ENCODE measurements around the gene IL17REL.
A peak's percentile ranks its signal among the peaks of the same experiment; 100 is the strongest.
"Not testable (repeated sequence)": the region's sequence is repeated elsewhere in the genome, so short reads cannot be mapped to it uniquely, and the experiment has no call there.

Gene IL17REL

DNA sequence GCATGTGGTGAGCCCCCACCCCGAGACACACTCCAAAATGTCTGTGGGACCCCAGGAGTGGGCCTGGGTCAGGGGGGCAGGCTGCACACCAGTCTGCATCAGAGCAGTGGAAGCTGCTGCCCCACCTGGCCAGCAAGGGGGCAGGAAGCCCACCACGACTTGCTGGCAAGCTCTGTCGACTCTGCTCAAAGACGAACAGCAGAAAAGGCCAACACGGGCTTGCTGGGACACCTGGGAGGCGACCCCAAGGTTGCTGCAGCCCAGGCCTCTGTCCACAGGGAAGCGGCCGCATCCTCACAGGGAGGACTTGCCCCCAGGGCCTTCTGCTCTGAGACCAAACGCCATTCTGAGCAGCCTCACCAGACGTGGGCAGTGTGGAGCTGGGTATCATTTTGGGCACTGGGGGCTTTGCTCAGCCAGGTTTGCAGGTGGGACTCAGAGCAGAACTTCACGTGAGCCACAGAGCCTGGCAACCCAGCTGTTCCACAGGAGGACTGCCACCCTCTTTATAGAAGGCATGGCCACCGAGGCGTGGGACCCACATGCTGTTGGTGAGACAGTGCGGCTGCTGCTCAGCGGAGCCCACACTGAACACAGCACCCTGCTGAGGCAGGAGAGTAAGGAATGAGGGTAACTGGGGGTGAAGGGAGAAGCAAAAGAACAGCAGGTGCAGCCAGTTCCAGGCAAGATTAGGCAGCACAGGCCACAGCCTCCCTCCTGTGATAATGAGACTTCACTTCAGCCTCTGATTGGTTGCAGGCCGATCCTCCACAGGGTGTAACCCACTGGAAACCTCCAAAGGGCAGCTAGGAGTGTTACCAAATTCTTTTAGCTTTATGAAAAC is 11.0 kb downstream of the IL17REL start:
- no peak for ATAC-seq

GRCh38 chr22:50000587-50001387 is 11.8 kb downstream of the IL17REL start:
- ATAC-seq: no peak

- ATAC-seq: no peak
These were observed 12.5 kb downstream of the IL17REL start for GRCh38 chr22:49999946-50000586.

GRCh38 chr22:49999063-49999945 is 13.3 kb downstream of the IL17REL start:
- peak in 1 of 2 donors; percentile 14 for ATAC-seq

DNA sequence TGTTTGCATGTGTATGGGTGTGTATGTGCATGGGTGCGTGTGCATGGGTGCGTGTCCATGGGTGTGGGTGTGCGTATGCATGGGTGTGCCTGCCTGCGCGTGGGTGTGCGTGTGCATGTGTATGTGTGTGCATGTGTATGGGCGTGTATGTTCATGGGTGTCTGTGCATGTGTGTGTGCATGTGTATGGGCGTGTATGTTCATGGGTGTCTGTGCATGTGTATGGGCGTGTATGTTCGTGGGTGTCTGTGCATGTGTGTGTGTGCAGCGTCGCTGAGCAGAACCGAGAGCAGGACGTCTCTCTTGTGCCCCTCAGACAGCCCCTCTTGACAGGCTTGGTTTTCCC is 13.9 kb downstream of the IL17REL start:
- ATAC-seq: no peak

GRCh38 chr22:49997932-49998717 is 14.4 kb downstream of the IL17REL start:
- ATAC-seq: no peak

GRCh38 chr22:49997251-49997599 is 15.3 kb downstream of the IL17REL start:
- no peak for ATAC-seq

GRCh38 chr22:49996518-49997250 is 15.9 kb downstream of the IL17REL start:
- no peak for ATAC-seq

GRCh38 chr22:49996119-49996517 is 16.4 kb downstream of the IL17REL start:
- no peak for ATAC-seq

- no peak for ATAC-seq
These were observed 17.0 kb downstream of the IL17REL start for GRCh38 chr22:49995361-49996118.

DNA sequence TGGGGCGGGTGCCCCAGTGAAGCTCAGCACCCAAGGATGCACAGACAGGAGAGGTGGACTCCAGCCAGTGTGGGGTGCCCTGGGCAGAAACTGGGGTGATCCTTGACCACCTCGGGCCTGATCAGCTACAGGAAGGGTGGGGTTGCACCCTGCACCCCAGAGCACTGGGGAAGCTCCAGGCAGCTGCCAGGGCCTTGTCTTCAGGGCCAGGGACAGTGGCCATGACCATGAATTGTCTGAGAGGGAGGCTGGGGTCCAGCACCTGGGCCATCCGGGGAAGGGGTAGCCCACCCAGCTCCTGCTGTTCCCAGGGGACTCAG is 17.6 kb downstream of the IL17REL start:
- ATAC-seq: no peak

DNA sequence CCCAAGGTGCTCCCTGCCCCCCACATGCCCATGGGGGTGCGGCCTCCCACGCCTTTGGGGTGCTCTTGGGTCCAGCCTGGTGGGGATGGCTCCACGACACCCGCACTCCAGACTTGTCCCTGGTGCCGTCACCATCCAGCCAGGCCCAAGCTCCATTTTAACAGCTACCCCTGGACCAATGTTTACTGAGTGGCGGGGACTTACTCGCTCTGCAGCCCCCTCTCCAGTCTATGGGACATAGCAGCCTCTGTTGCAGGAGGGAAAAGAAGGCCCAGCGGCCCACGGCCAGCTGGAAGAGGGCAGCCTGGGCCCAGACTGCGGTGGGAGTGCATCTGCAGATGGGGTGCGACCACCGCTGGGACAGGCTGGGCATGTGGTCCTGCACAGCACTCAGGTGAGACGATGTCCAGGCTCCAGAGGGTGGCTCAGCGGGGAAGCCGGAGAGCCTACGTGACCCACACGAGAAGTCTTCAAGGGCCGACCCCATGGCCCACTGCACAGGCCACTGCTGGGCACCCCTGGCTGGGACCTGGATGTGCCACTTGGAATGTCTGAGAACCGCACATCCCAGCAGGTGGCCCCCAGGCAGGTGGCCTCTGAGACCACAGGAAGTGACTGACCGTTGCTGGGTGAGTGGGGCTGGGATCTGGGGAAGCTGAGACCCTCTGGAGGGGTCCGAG is 18.1 kb downstream of the IL17REL start:
- ATAC-seq: no peak

GRCh38 chr22:49993649-49994360 is 18.8 kb downstream of the IL17REL start:
- ATAC-seq: no peak

GRCh38 chr22:49992921-49993648 is 19.5 kb downstream of the IL17REL start:
- ATAC-seq: peak; percentile 89 to 95

DNA sequence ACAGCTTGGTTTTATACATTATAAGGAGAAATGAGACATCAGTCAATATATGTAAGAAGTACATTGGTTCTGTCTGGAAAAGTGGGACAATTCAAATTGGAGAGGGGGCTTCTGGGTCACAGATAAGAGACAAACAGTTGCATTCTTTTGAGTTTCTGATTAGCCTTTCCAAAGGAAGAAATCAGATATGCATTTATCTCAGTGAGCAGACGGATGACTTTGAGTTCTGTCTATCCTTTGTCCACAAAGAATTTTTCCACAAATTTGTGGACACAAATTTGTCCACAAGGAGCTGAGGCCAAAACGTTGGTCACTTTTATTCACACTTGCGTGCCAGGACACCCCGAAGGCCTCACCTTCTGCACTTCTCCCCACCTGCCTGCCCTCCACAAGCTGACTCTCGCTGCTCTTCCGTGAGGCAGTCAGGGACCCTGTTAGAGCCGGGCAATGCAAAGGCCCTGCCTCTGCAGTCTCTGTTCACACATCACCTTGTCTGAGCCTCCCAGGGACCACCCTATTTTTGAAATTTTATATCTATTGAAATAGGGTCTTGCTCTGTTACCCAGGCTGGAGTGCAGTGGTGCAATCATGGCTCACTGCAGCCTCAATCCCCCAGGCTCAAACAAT is 20.5 kb downstream of the IL17REL start:
- ATAC-seq: no peak

DNA sequence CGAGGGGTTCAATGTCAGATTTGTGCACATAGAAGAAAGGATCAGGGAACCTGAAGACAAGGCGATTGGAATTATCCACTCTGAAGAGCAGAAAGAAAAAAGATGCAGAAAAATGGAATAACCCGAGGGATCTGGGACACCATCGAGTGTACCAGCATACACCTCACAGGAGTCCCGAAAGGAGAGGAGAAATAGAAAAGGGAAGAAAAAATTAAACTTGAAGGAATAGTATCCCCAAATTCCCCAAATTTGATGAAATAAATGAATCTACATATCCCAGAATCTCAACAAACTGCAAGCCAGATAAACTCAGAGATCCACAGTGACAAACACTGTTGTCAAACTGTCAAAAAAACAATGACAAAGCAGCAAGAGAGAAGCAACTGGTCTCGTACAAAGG is 21.4 kb downstream of the IL17REL start:
- no peak for ATAC-seq

DNA sequence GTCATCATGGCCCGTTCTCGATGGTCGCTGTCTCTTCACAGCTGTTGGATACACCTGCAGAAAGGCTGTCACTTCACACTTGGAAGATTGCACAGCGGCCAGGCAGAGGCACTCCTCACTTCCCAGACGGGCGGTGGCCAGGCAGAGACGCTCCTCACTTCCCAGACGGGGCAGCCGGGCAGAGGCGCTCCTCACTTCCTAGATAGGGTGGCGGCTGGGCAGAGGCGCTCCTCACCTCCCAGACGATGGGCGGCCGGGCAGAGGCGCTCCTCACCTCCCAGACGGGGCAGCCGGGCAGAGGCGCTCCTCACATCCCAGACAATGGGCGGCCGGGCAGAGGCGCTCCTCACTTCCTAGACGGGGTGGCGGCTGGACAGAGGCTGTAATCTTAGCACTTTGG is 22.7 kb downstream of the IL17REL start:
- not testable (repeated sequence) for ATAC-seq

- no peak for ATAC-seq
These were observed 26.2 kb downstream of the IL17REL start for GRCh38 chr22:49986325-49986724.

Data from activated CD4-positive, CD25-positive, alpha-beta regulatory T cell treated with anti-CD3 and anti-CD28 coated beads, Interleukin-2, amount 50 U/mL, for 24 hours (primary cell).